Activated CD4-positive, alpha-beta T cell treated with anti-CD3 and anti-CD28 coated beads, Interleukin-2, Interleukin-6, amounts not matched to agents 100 ng/mL and 50 ng/mL, durations not matched to agents 16 hours and 8 hours (primary cell): ENCODE data around the gene GARRE1.
A peak's percentile ranks its signal among the peaks of the same experiment; 100 is the strongest.
"Not testable (repeated sequence)": the region's sequence is repeated elsewhere in the genome, so short reads cannot be mapped to it uniquely, and the experiment has no call there.

Experiments
- DNase-seq: peaks from one replicate; pipeline ENCODE4 v3.0.0-alpha.2; 2020

The GARRE1 gene, protein sequence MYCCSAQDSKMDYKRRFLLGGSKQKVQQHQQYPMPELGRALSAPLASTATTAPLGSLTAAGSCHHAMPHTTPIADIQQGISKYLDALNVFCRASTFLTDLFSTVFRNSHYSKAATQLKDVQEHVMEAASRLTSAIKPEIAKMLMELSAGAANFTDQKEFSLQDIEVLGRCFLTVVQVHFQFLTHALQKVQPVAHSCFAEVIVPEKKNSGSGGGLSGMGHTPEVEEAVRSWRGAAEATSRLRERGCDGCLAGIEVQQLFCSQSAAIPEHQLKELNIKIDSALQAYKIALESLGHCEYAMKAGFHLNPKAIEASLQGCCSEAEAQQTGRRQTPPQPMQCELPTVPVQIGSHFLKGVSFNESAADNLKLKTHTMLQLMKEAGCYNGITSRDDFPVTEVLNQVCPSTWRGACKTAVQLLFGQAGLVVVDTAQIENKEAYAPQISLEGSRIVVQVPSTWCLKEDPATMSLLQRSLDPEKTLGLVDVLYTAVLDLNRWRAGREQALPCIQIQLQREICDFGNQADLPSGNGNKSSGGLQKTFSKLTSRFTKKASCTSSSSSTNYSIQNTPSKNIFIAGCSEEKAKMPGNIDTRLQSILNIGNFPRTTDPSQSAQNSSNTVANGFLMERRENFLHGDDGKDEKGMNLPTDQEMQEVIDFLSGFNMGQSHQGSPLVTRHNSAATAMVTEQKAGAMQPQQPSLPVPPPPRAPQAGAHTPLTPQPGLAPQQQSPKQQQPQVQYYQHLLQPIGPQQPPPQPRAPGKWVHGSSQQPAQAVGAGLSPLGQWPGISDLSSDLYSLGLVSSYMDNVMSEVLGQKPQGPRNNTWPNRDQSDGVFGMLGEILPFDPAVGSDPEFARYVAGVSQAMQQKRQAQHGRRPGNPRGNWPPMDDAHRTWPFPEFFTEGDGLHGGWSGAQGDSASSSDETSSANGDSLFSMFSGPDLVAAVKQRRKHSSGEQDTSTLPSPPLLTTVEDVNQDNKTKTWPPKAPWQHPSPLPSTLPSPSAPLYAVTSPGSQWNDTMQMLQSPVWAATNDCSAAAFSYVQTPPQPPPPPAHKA (N-terminal part only)

GRCh38 chr19:34254046-34254697 is at the start of gene GARRE1:
TSS of gene GARRE1 (plus strand) at chr19:34254554. CDS start at chr19:34300474, 45,920 bp downstream.
- peak; percentile 91 for DNase-seq

- not testable (repeated sequence) for DNase-seq
Observed at GRCh38 chr19:34205324-34205723, 49.0 kb upstream of the GARRE1 start.

- DNase-seq: no peak
Observed at GRCh38 chr19:34208291-34208884, 46.0 kb upstream of the GARRE1 start.

GRCh38 chr19:34209726-34210125 is 44.6 kb upstream of the GARRE1 start:
- no peak for DNase-seq

- DNase-seq: no peak
Observed at GRCh38 chr19:34213283-34213682, 41.1 kb upstream of the GARRE1 start.

- no peak for DNase-seq
Observed at GRCh38 chr19:34214040-34214439, 40.3 kb upstream of the GARRE1 start.

DNA sequence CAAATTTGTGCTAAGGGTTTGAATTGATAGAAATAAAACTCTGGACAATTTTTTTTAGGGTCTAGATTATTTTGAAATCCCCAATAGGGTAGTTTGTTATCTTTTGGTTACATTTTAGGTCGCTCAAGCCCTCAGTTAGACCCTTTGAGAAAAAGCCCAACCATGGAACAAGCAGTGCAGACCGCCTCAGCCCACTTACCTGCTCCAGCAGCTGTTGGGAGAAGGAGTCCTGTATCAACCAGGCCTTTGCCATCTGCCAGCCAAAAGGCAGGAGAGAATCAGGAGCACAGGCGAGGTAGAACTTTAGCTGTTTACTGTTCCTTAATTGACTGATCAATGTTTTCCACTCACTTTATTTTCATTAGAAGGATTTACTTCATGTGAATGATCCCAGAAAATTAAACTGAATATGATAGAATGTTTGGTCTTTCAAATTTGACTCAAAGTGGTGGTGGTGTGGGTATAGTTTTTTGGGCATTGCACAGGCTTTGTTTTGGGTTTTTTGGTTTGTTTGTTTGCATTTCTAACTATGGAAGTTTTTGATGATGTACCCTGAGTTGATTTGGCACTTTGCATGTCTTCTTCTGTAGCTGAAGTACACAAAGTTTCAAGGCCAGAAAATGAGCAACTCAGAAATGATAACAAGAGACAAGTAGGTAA is 39.2 kb upstream of the GARRE1 start:
- no peak for DNase-seq

GRCh38 chr19:34215666-34216038 is 38.7 kb upstream of the GARRE1 start:
- DNase-seq: no peak

DNA sequence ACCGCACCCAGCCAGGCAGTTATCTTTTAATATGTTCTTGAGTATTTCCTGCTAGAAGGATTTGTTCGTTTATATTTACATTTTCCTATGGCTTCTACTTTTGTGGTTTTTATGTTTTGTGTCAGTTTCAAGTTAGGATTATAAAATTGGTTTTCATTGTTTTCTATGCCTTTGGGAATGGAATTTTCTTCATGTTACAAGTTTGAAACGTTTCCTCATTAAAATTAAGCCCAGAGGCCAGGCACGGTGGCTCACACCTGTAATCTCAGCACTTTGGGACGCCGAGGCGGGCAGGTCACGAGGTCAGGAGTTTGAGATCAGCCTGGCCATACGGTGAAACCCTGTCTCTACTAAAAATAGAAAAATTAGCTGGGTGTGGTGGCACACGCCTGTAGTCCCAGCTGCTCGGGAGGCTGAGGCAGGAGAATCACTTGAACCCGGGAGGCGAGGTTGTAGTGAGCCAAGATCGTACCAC is 37.6 kb upstream of the GARRE1 start:
- DNase-seq: not testable (repeated sequence)

GRCh38 chr19:34217952-34218817 is 36.2 kb upstream of the GARRE1 start:
- peak; percentile 77 for DNase-seq

DNA sequence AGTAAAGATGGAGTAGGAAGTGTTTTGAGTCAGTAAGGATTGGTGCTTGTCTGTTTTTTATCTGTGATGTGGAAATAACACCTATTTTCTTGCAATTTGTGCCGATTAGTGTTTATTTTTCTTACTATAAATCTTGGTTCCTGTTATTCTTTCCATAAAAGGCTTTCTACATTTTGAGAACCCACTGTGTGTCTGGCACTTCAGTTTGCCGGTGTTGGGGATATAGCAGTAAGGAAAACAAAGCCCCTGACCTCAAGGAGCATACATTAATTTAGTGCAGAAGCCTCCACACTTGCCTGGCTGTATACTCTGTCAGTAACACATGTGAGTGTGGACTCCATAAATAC is 35.6 kb upstream of the GARRE1 start:
- no peak for DNase-seq

DNA sequence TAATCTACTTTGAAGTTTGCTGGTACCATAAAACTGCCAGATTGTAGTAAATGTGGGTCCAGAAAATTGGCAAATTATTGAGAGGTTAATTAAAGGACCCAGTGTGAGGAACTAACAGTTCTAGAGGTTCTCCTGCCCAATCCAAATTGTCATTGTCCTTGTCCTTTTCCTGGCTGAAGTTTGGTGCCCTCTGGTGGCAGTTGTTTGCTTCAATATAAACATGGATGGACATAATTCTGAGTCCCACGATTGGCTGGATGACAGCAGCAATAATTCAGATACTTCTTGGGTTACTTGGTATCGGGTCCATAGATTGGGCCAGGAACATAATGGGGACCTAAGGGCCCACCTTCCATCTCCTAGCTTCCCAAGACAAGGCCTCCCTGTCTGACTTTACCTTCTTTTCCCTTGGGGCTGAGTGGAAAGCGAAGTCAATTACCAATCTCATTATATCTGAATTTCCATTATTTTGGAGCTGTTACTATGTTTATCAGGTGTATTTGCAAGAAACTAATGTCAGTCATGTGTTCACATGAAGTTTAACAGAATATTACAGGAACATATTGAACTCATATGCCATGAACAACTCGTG is 33.8 kb upstream of the GARRE1 start:
- peak; percentile 70 for DNase-seq

GRCh38 chr19:34222386-34222785 is 32.0 kb upstream of the GARRE1 start:
- DNase-seq: no peak

DNA sequence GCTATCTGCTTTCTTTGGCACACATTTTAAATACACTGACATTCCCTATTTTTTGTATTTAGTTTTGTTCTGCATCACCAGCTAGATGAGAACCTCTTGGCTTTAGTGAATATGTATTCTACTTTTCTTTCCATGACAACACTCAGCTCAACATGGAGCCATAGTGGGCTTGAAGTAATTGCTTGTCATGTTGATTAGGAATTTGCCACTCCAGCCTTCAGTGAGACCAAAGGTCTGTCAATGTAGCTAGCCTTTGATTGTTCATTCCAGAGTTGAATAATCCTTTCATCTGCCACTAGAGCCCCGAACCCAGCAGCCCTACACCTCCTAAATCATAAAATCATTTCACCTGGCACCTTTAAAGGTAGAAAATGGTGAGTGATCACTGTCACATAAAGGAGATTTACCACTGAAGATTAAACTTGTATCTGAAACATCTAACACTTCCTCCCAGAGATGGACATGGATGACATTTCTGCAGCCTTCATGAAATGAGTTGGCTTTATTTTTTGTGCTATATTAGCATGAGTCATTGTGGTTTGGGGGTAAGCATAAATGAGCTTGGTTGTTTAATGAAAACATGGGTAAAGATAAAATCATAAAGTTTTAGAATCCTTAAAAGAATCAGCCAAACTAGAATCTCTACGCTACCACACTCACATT is 29.2 kb upstream of the GARRE1 start:
- peak; percentile 75 for DNase-seq

- no peak for DNase-seq
Observed at GRCh38 chr19:34225659-34226015, 28.7 kb upstream of the GARRE1 start.

- peak; percentile 73 for DNase-seq
Observed at GRCh38 chr19:34226036-34226435, 28.3 kb upstream of the GARRE1 start.

GRCh38 chr19:34228347-34228746 is 26.0 kb upstream of the GARRE1 start:
- no peak for DNase-seq

GRCh38 chr19:34228762-34229161 is 25.6 kb upstream of the GARRE1 start:
- no peak for DNase-seq

- DNase-seq: peak; percentile 61
Observed at GRCh38 chr19:34229721-34230120, 24.6 kb upstream of the GARRE1 start.

- DNase-seq: no peak
Observed at GRCh38 chr19:34230820-34231219, 23.5 kb upstream of the GARRE1 start.
